ENCODE results near the gene BAG5. TPM values are rescaled to one million over a fixed set of nuclear protein-coding genes. Genes with fewer than 3 reads are reported as not detected.

BAG5 gene
- total RNA-seq, 1 donor from 2014 or later, result 46.6 TPM

DNA sequence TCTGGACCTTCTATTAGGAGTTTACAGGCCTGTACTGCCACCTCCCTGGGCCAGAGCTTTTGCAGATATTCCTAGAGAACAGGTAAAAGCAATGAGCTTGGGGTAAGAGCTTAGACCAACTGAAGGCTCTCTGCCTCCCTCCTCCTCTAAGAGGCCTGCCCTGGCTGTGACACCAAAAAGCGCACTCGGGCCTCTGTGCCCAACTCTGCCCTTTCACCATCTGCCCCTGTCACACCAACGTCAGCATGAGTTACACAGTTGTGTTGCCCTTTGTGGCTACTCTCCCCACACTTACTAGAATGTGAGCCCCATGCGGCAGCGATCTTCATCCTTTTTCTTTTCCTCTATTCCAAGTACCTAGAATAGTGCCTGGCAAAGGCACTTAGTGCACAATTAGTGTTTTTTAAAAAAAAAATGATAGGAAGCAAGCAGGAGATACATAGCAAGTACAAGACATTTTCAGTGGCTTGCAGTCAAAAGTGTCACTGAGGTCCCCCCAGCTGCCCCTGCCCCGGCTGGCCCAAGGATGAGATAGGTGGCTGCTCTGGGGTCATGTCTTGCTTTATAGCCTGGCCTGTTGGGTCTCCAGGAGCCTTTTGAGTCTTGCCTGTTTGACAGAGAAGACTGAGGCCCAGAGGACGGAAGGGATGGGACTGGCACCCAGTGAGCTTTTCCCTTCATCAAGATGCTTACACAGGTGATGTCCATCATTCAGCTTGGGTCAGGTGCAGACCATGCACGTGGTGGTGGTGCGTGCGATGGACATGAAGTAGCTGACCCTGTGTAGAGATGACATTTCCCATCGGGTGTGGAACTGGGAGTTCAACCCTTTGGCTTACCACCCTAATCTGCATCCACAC, 52.4 kb downstream of the BAG5 start:
- DNase-seq, result no peak

DNA sequence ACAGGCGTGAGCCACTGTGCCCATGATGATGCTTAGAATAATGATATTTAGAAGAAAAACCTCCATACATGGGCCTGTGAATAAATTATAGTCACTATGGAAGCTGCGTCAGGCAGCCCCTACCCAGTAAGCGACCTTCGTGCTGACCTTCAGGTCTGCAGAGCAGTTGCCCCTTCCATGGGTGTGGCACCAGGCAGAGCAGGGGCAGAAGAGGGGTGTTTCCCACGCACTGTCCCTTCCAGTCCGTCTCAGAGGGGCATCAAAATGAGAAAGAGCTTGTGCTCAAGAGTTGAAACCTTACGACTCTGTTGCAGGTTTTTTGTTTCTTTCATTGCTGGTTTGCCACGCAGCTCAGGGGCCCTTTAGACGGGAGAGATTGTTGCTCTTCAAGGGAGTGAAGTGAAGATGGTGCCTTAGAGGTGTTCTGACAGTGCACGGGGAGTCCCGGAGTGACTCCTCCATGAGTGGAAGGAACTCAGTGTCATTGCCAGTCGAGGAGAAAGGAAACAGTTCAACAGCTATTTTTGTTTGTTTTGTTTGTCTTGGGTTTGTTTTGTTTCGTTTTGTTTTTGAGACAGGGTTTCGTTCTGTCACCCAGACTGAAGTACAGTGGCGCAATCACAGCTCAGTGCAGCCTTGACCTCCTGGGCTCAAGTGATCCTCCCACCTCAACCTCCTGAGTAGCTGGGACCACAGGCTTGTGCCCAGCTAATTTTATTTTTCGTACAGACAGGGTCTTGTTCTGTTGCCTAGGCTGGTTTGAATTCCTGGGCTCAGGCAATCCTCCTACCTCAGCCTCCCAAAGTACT, 53.7 kb downstream of the BAG5 start:
- no peak for DNase-seq

GRCh38 chr14:103507751-103508150, 54.7 kb downstream of the BAG5 start:
- no peak for DNase-seq

Small RNA genes within 50 kb of the gene (small RNA-seq; reads per million reads assigned to genes)
- gene RNU4-68P (not detected), gene RNU7-160P (not detected)

Other genes with a start within 250 kb of the BAG5 start
- 122 TPM for gene EIF5, start 228.4 kb downstream of the BAG5 start, total RNA-seq
- 146 TPM for gene MARK3, start 177.2 kb downstream of the BAG5 start, total RNA-seq
- 278 TPM for gene CKB, start 39.8 kb downstream of the BAG5 start, total RNA-seq
- gene TRMT61A, start 33.5 kb downstream of the BAG5 start, total RNA-seq, result 5.9 TPM
- 27.5 TPM for gene COA8, start 303 bp upstream of the BAG5 start, total RNA-seq
- gene KLC1, start 66.6 kb upstream of the BAG5 start, total RNA-seq, result 355 TPM
- gene XRCC3, start 152.8 kb upstream of the BAG5 start, total RNA-seq, result 7.0 TPM
- gene ZFYVE21, start 153.2 kb upstream of the BAG5 start, total RNA-seq, result 37.7 TPM